GM12878 (cell line): ENCODE data around the gene TMEM18. TPM values are rescaled to one million over a fixed set of nuclear protein-coding genes. Genes with fewer than 3 reads are reported as not detected.

ENCODE experiments used
- ATAC-seq: fragments of 200-7000 bp; cut with Tn5 transposase; 3 replicates; pipeline ENCODE4 v1.9.1; 2020; ENCODE audit warnings: mild to moderate bottlenecking, moderate library complexity
- BruUV-seq: library from RNA; stranded (reverse); fragments of 400-500 nt; replicated peaks from 2 replicates; lab custom pipeline; 2021; lab: Mats Ljungman, UMichigan
- CTCF ChIA-PET: fragments of 300-600 bp; sonication (Branson Sonifier 250); formaldehyde crosslinking; extraction: SDS; loops from one replicate; lab custom pipeline; 2021; ENCODE audit warnings: inconsistent platforms; lab: Yijun Ruan, JAX
- POLR2A ChIA-PET: fragments of 350-600 bp; formaldehyde crosslinking; extraction: SDS; loops from one replicate; lab custom pipeline; 2021; ENCODE audit warnings: inconsistent platforms; lab: Charles Lee
- RAD21 ChIA-PET: fragments of 300-600 bp; sonication (Branson Sonifier 250); formaldehyde crosslinking; loops from one replicate; lab custom pipeline; 2023; ENCODE audit warnings: antibody characterized with exemption; ENCODE audit not compliant: unreplicated experiment; lab: Charles Lee
- SMC1A ChIA-PET: fragments of 300-600 bp; sonication (Branson Sonifier 250); formaldehyde crosslinking; loops from one replicate; lab custom pipeline; 2023; ENCODE audit not compliant: unreplicated experiment, uncharacterized antibody; lab: Charles Lee
- DNase-seq: peaks from one replicate; pipeline ENCODE4 v3.0.0-alpha.2; 2011; ENCODE audit warnings: low read depth, low spot score
- FAIRE-seq: peaks from 3 replicates; lab custom pipeline; 2011; peaks lifted over from hg19 to GRCh38; lab: Jason Lieb, UNC
- H2AFZ ChIP-seq: 2 replicates; pipeline ENCODE4 v1.6.0; 2011; ENCODE audit warnings: low read depth, low read length, control low read depth; ENCODE audit not compliant: control insufficient read depth
- H3K27ac ChIP-seq: 2 replicates; pipeline ENCODE4 v1.5.1; 2011; ENCODE audit warnings: control low read depth; ENCODE audit not compliant: control insufficient read depth, insufficient read depth
- H3K27me3 ChIP-seq, 2 experiments: replicated peaks in 1 of 2; 2 replicates each; pipeline versions ENCODE4 v1.6.0 to v1.6.1; 2011; ENCODE audit warnings: low read length in 1 of 2; ENCODE audit not compliant: control insufficient read depth in 2 of 2, insufficient read depth in 2 of 2
- H3K36me3 ChIP-seq, 2 experiments: 2 replicates each; pipeline ENCODE4 v1.5.1; 2011; ENCODE audit warnings: low read length in 1 of 2; ENCODE audit not compliant: control insufficient read depth in 2 of 2, insufficient read depth in 2 of 2
- H3K4me1 ChIP-seq: 2 replicates; pipeline ENCODE4 v1.6.1; 2011; ENCODE audit warnings: mild to moderate bottlenecking, low read length, moderate library complexity, mixed read lengths; ENCODE audit not compliant: control insufficient read depth, insufficient read depth
- H3K4me2 ChIP-seq: 2 replicates; pipeline ENCODE4 v1.6.0; 2011; ENCODE audit warnings: control low read depth; ENCODE audit not compliant: control insufficient read depth, insufficient read depth
- H3K4me3 ChIP-seq: fragments of 200-600 bp; sonication (generic); 2 replicates; pipeline ENCODE4 v1.5.1; 2016
- H3K79me2 ChIP-seq: 2 replicates; pipeline ENCODE4 v1.6.0; 2011; ENCODE audit warnings: low read length; ENCODE audit not compliant: control insufficient read depth, insufficient read depth
- H3K9ac ChIP-seq: 2 replicates; pipeline ENCODE4 v1.8.0; 2011; ENCODE audit warnings: low read length, control low read depth, mixed read lengths; ENCODE audit not compliant: control insufficient read depth, insufficient read depth
- H3K9me3 ChIP-seq: replicated peaks from 3 replicates; pipeline ENCODE4 v1.5.1; 2011; ENCODE audit warnings: mild to moderate bottlenecking, low read length; ENCODE audit not compliant: control insufficient read depth, insufficient read depth
- H4K20me1 ChIP-seq: 2 replicates; pipeline ENCODE4 v1.6.0; 2011; ENCODE audit not compliant: control insufficient read depth, insufficient read depth
- ASH2L ChIP-seq: fragments of 300-600, 200-600 bp; sonication (generic); IDR thresholded peaks from 2 replicates; pipeline ENCODE4 v1.6.1; 2017; ENCODE audit warnings: low read depth, mild to moderate bottlenecking, borderline replicate concordance
- BMI1 ChIP-seq: fragments of 450-650 bp; IDR thresholded peaks from 2 replicates; pipeline ENCODE4 v1.6.1; 2016; ENCODE audit warnings: mild to moderate bottlenecking, moderate library complexity, borderline replicate concordance
- E4F1 ChIP-seq: fragments of 450-650 bp; IDR thresholded peaks from 2 replicates; pipeline ENCODE4 v1.6.1; 2018; ENCODE audit warnings: borderline replicate concordance, mild to moderate bottlenecking; ENCODE audit not compliant: partially characterized antibody
- FOXK2 ChIP-seq: fragments of 450-650 bp; IDR thresholded peaks from 2 replicates; pipeline ENCODE4 v1.6.1; 2017; ENCODE audit warnings: mild to moderate bottlenecking, moderate library complexity
- NFIC ChIP-seq: IDR thresholded peaks from 2 replicates; pipeline ENCODE4 v1.6.1; 2012; ENCODE audit warnings: low read depth, mild to moderate bottlenecking, inconsistent platforms, low read length, moderate library complexity
- NR2C2 ChIP-seq: IDR thresholded peaks from 2 replicates; pipeline ENCODE4 v1.6.1; 2011; ENCODE audit warnings: borderline replicate concordance, low read depth; ENCODE audit not compliant: control insufficient read depth, insufficient read length
- SIX5 ChIP-seq: IDR thresholded peaks from 2 replicates; pipeline ENCODE4 v1.6.1; 2011; ENCODE audit warnings: mild to moderate bottlenecking, low read depth, low read length, moderate library complexity; ENCODE audit not compliant: severe bottlenecking
- YY1 ChIP-seq: IDR thresholded peaks from 2 replicates; pipeline ENCODE4 v1.6.1; 2011; ENCODE audit warnings: low read depth, mild to moderate bottlenecking, low read length
- WGBS: methylation state at CpG from one replicate; pipeline ENCODE4 v1.1.6; 2016; ENCODE audit warnings: low lambda C conversion rate; ENCODE audit not compliant: insufficient replicate concordance, insufficient coverage; ENCODE audit errors: missing lambda C conversion rate; 5-methylcytosine and 5-hydroxymethylcytosine counted together
- in situ Hi-C: fragments of 300-500 bp; cut with MboI; formaldehyde crosslinking; loops from 9 replicates; pipeline ENCODE4 v1.14.3; 2018; ENCODE audit warnings: mixed read lengths
- intact Hi-C: fragments of 100-400 bp; cut with micrococcal nuclease; formaldehyde crosslinking; loops from one replicate; pipeline ENCODE4 v1.14.2; 2022; ENCODE audit not compliant: unreplicated experiment
- polyA plus RNA-seq, 11 experiments: library from polyadenylated mRNA; depleted of rRNA in 4 of 11; unstranded in 6 of 11; stranded (reverse) in 5 of 11; fragments of >200 nt; fragmentation: Nextera tagmentation in 4 of 11; fragmentation: Illumina TruSeq in 1 of 11; extraction: Ambion mirVana in 4 of 11; extraction: Trizol in 1 of 11; gene quantifications; 1 replicate in 1 of 11; 2 replicates in 10 of 11; pipeline versions ENCODE4 v1.2.1 to v1.2.3, GENCODE V29; 2011 to 2016; ENCODE audit warnings: inconsistent platforms in 2 of 11, missing spikeins in 2 of 11, low read depth in 1 of 11
- total RNA-seq, 4 experiments: library from RNA; depleted of rRNA in 3 of 4; stranded (reverse); fragments of >200 nt in 3 of 4; fragmentation: Illumina TruSeq in 1 of 4; extraction: Trizol in 1 of 4; gene quantifications; 2 replicates each; pipeline versions ENCODE4 v1.2.1 to v1.2.3, GENCODE V29; 2013 to 2021

Gene TMEM18
- total and polyA plus RNA-seq, 10 of the 15 experiments (the other 5 are each of a cell fraction or from before 2014, with no cell fraction given) = 11.2 to 56.3 (median 26.0) TPM

GRCh38 chr2:650343-651310 lies 26.6 kb downstream of the TMEM18 start:
- SMC1A ChIA-PET = no interaction called here
- CTCF ChIA-PET = interaction anchor here (1.5 kb wide), 1 partner anchor 13 kb away, joined by 6 read pairs; no protein-coding TSS in a partner anchor
- no peak for FAIRE-seq
- H2AFZ ChIP-seq = no peak overlapping the region
- no peaks in the 10 kb centered on the region for H3K9me3 ChIP-seq
- RAD21 ChIA-PET = no interaction called here
- no peaks in the 10 kb centered on the region for H4K20me1 ChIP-seq
- TF ChIP-seq NFIC = no peak
- no peak for TF ChIP-seq E4F1
- TF ChIP-seq YY1 = no peak
- no peak for TF ChIP-seq BMI1
- TF ChIP-seq FOXK2 = no peak
- no peak for TF ChIP-seq NR2C2
- TF ChIP-seq SIX5 = no peak
- TF ChIP-seq ASH2L = no peak
- no peaks in the 10 kb centered on the region for H3K79me2 ChIP-seq
- BruUV-seq = no TSS peak
- H3K36me3 ChIP-seq = no peaks in the 10 kb centered on the region
- no peak overlapping the region for H3K4me2 ChIP-seq
- H3K4me1 ChIP-seq = no peaks in the 10 kb centered on the region
- DNase-seq = no peak
- H3K4me3 ChIP-seq = no peak overlapping the region
- H3K9ac ChIP-seq = no peak overlapping the region
- no peak overlapping the region for H3K27ac ChIP-seq
- no peak for ATAC-seq
- intact Hi-C loops = no loop called here
- no peaks in the 10 kb centered on the region for H3K27me3 ChIP-seq
- in situ Hi-C loops = no loop called here
- WGBS = 44% methylated on average over 25 of the region's 25 CpGs
- POLR2A ChIA-PET = no interaction called here
